ENCODE data around the gene TMEM167B. TPM values are rescaled to one million over a fixed set of nuclear protein-coding genes. Genes with fewer than 3 reads are reported as not detected.
A peak's percentile ranks its signal among the peaks of the same experiment; 100 is the strongest.

TMEM167B gene
- total RNA-seq, 1 experiment from 2014 or later: 21.4 TPM

- ATAC-seq: no peak
- ChIA-PET RAD21 (ENCODE audit: low non-redundant PET in 1 of 2, low total read pairs in 2 of 2, uncharacterized antibody in 2 of 2, unreplicated experiment in 2 of 2) (no interaction called here), CTCF (interaction anchor here (1.0 to 2.7 kb wide), 9 partner anchors 11 to 419 kb away, joined by 3 to 18 read pairs (median 4); partner anchors contain the start of gene PRPF38B), POLR2A (interaction anchor here (1.7 to 3.1 kb wide), 2 partner anchors 9 to 11 kb away, joined by 4 to 21 read pairs; no protein-coding TSS in a partner anchor)
- no peaks in the 10 kb centered on the region for H3K27me3 ChIP-seq (ENCODE audit: insufficient read depth, low read length)
- no peaks in the 10 kb centered on the region for H3K36me3 ChIP-seq (ENCODE audit: control insufficient read depth in 1 of 2, insufficient read depth in 2 of 2, low read length in 2 of 2)
- no peak overlapping the region for H3K27ac ChIP-seq (ENCODE audit: low read depth, low read length)
- DNase-seq (ENCODE audit: low read depth, low spot score): no peak
- H3K9ac ChIP-seq (ENCODE audit: low read length): no peak overlapping the region
- no peak overlapping the region for H3K4me2 ChIP-seq (ENCODE audit: low read length)
- TF ChIP-seq EZH2phosphoT487 (IDR thresholded peaks at IDR 0.05; ENCODE audit: borderline replicate concordance) (no peak), JUND (IDR thresholded peaks at IDR 0.05) (no peak), CBX3 (IDR thresholded peaks at IDR 0.05; ENCODE audit: low read depth) (no peak), RAD21 (IDR thresholded peaks at IDR 0.05; ENCODE audit: low read depth) (no peak)
- intact Hi-C loops (cut with micrococcal nuclease): loop anchor here (1.0 to 5.0 kb wide), 3 partner anchors 149 to 599 kb away; partner anchors contain the start of gene CLCC1
- no peaks in the 10 kb centered on the region for H3K79me2 ChIP-seq (ENCODE audit: insufficient read depth, low read length)
- no TSS peak for BruUV-seq (replicated peaks)
- H3K9me3 ChIP-seq (ENCODE audit: control insufficient read depth in 1 of 2, insufficient read depth in 1 of 2, low read depth in 1 of 2, low read length in 2 of 2): no peaks in the 10 kb centered on the region
- H3K4me3 ChIP-seq (replicated peaks in 1 of 2; ENCODE audit: low read depth in 1 of 2, low read length in 2 of 2): no peak overlapping the region
- H2AFZ ChIP-seq (ENCODE audit: low read depth, low read length, poor library complexity, severe bottlenecking): no peak overlapping the region
- no peaks in the 10 kb centered on the region for H3K9me2 ChIP-seq (ENCODE audit: insufficient read depth)
- peaks cover 3 to 16% of the 10 kb centered on the region in 2 experiments; a peak in 3 of 4 replicates for H3K4me1 ChIP-seq (ENCODE audit: control insufficient read depth in 1 of 2, insufficient read depth in 2 of 2, low read length in 2 of 2)
- no peaks in the 10 kb centered on the region for H4K20me1 ChIP-seq (ENCODE audit: insufficient read depth)
These were observed 21.0 kb downstream of the TMEM167B start for GRCh38 chr1:109111386-109112055.

- Histone ChIP-seq H3K4me3 (replicated peaks in 1 of 2; ENCODE audit: low read depth in 1 of 2, low read length in 2 of 2) (no peak overlapping the region), H4K20me1 (ENCODE audit: insufficient read depth) (no peaks in the 10 kb centered on the region), H3K27ac (ENCODE audit: low read depth, low read length) (no peak overlapping the region), H2AFZ (ENCODE audit: low read depth, low read length, poor library complexity, severe bottlenecking) (peak overlapping the region; percentile 97), H3K4me1 (ENCODE audit: control insufficient read depth in 1 of 2, insufficient read depth in 2 of 2, low read length in 2 of 2) (peaks cover 3 to 16% of the 10 kb centered on the region in 2 experiments; a peak in 3 of 4 replicates), H3K36me3 (ENCODE audit: control insufficient read depth in 1 of 2, insufficient read depth in 2 of 2, low read length in 2 of 2) (no peaks in the 10 kb centered on the region), H3K27me3 (ENCODE audit: insufficient read depth, low read length) (no peaks in the 10 kb centered on the region), H3K9me2 (ENCODE audit: insufficient read depth) (no peaks in the 10 kb centered on the region), H3K4me2 (ENCODE audit: low read length) (peak overlapping the region; percentile 50), H3K9me3 (ENCODE audit: control insufficient read depth in 1 of 2, insufficient read depth in 1 of 2, low read depth in 1 of 2, low read length in 2 of 2) (no peaks in the 10 kb centered on the region), H3K9ac (ENCODE audit: low read length) (no peak overlapping the region), H3K79me2 (ENCODE audit: insufficient read depth, low read length) (no peaks in the 10 kb centered on the region)
- intact Hi-C loops (cut with micrococcal nuclease): loop anchor here (1.0 to 5.0 kb wide), 3 partner anchors 150 to 600 kb away; partner anchors contain the start of gene CLCC1
- CTCF ChIA-PET: interaction anchor here (0.7 to 2.7 kb wide), 21 partner anchors 9 to 1330 kb away, joined by 3 to 18 read pairs (median 4); partner anchors contain the start of genes EEIG2, PRPF38B and TMEM167B
- POLR2A ChIA-PET: interaction anchor here (1.0 to 3.1 kb wide), 3 partner anchors 9 to 70 kb away, joined by 3 to 21 read pairs (median 4); partner anchors contain the start of gene WDR47
- ATAC-seq (peak; percentile 74), DNase-seq (ENCODE audit: low read depth, low spot score) (no peak)
- BruUV-seq (replicated peaks): no TSS peak
- no peak for TF ChIP-seq POLR2A (IDR thresholded peaks at IDR 0.05; ENCODE audit: borderline replicate concordance, extremely low read depth, insufficient read depth, insufficient read length)
- TF ChIP-seq SP1 (IDR thresholded peaks at IDR 0.05; ENCODE audit: low read depth): no peak
- peak; percentile 53; the same call in 1 of the 2 replicates for TF ChIP-seq SRF (IDR thresholded peaks at IDR 0.05; ENCODE audit: low read depth)
- TF ChIP-seq CBX3 (IDR thresholded peaks at IDR 0.05; ENCODE audit: low read depth): no peak
- TF ChIP-seq CEBPB (IDR thresholded peaks at IDR 0.05; ENCODE audit: low read depth): no peak
- TF ChIP-seq CTCF (IDR thresholded peaks at IDR 0.05 in 2 of 3, conservative IDR thresholded peaks at IDR 0.05 in 1 of 3; ENCODE audit: borderline replicate concordance in 1 of 3, insufficient read depth in 1 of 3, low read depth in 2 of 3, low read length in 2 of 3): peak; percentile 43 to 61 (median 57); a peak in 5 of 6 replicates
- no peak for TF ChIP-seq POLR2AphosphoS5 (IDR thresholded peaks at IDR 0.05; ENCODE audit: low read depth, low read length)
- TF ChIP-seq EZH2phosphoT487 (IDR thresholded peaks at IDR 0.05; ENCODE audit: borderline replicate concordance): no peak
- peak; percentile 80 for TF ChIP-seq RAD21 (IDR thresholded peaks at IDR 0.05; ENCODE audit: low read depth)
- RAD21 ChIA-PET (ENCODE audit: low non-redundant PET in 1 of 2, low total read pairs in 2 of 2, uncharacterized antibody in 2 of 2, unreplicated experiment in 2 of 2): no interaction called here
These were observed 21.6 kb downstream of the TMEM167B start for GRCh38 chr1:109112056-109112651.
